ENCODE data around the gene CCDC197.

CCDC197 gene

GRCh38 chr14:94001501-94002396 lies 4.6 kb downstream of the CCDC197 start:
- peak; percentile 97 for TF ChIP-seq CTCF (IDR thresholded peaks at IDR 0.05; ENCODE audit: extremely low read depth, missing control alignments)
- peak; percentile 79 for DNase-seq (ENCODE audit: low spot score)

GRCh38 chr14:94003397-94003796 lies 6.3 kb downstream of the CCDC197 start:
- no peak for DNase-seq (ENCODE audit: low spot score)
- no peak for TF ChIP-seq CTCF (IDR thresholded peaks at IDR 0.05; ENCODE audit: extremely low read depth, missing control alignments)

GRCh38 chr14:94004015-94004414 lies 6.9 kb downstream of the CCDC197 start:
- TF ChIP-seq CTCF (IDR thresholded peaks at IDR 0.05; ENCODE audit: extremely low read depth, missing control alignments): no peak

DNA sequence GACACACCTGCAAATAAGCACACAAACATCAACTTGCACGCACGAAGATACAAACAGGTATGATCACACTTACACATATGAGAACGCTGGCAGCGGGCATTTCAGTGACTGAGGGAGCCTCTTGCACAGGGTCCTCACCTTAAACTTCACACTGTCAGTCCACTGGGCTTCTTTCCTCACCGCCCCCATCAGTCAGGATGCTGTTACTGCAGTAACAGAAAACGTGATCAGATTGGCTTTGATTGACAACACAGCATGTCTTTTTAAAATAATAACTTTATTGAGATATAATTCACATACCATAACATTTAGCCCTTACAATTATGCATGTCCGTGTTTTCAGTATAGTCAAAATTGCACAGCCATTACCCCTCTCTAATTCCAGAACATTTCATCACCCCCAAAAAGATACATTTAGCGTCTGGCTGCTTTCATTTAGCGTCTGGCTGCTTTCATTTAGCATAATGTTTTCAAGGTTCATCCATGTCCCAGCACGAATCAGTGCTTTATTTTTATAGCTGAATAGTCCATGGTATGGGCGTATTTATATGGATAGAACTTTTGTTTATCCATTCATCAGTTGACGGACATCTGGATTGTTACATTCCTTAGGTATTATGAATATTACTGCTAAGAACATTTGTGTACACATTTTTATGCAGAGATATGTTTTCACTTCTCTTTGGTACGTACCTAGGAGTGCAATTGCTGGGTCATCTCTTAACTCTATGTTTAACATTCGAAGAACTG lies 8.4 kb downstream of the CCDC197 start:
- no peak for DNase-seq (ENCODE audit: low spot score)
- peak; percentile 35 for TF ChIP-seq CTCF (IDR thresholded peaks at IDR 0.05; ENCODE audit: extremely low read depth, missing control alignments)

More at GRCh38 chr14:94004015-94004414, 6.9 kb downstream of the CCDC197 start:
- DNase-seq (ENCODE audit: low spot score): no peak

DNA sequence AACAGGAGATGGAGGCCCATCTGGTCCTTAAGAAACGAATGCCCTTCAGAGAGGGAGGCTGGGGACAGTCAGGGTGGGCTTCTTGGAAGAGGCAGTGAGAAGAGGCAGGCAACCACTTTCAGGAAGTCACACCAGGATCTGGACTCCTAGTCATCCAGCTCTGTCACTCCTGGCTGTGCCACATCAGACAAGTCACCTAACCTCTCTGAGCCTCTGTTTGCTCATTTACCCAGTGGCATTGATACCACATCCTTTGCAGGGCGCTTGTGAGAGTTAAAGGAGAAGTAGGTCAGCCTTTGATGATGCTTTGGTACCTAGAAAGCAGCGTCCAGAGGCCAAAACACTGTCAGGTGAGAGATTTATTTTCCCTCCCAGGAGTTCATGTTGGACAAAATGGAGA lies 11.1 kb downstream of the CCDC197 start:
- no peak for DNase-seq (ENCODE audit: low spot score)
- no peak for TF ChIP-seq CTCF (IDR thresholded peaks at IDR 0.05; ENCODE audit: extremely low read depth, missing control alignments)

- peak; percentile 63 for DNase-seq (ENCODE audit: low spot score)
- TF ChIP-seq CTCF (IDR thresholded peaks at IDR 0.05; ENCODE audit: extremely low read depth, missing control alignments): no peak
Measured at GRCh38 chr14:94009767-94010166, 12.7 kb downstream of the CCDC197 start.

GRCh38 chr14:94010625-94011024 lies 13.5 kb downstream of the CCDC197 start:
- DNase-seq (ENCODE audit: low spot score): no peak
- no peak for TF ChIP-seq CTCF (IDR thresholded peaks at IDR 0.05; ENCODE audit: extremely low read depth, missing control alignments)

All from GM20000 (cell line).